SK-MEL-5 (cell line): Measurements from ENCODE around the gene IRAK3. TPM values are rescaled to one million over a fixed set of nuclear protein-coding genes. Genes with fewer than 3 reads are reported as not detected.

ENCODE experiments used
- total RNA-seq: library from RNA; depleted of rRNA; stranded (reverse); fragments of >200 nt; shearing (Covaris generic); gene quantifications from 2 replicates; pipeline ENCODE4 v1.2.3, GENCODE V29; 2014; rRNA removed

Gene IRAK3
- total RNA-seq, 1 experiment from 2014 or later: not detected

Other genes starting within 250 kb of the IRAK3 start
- 43.1 and 47.3 TPM in 2 replicates for gene LLPH, start 58.5 kb upstream of the IRAK3 start, total RNA-seq
- gene TMBIM4, start 19.2 kb upstream of the IRAK3 start, total RNA-seq: 199 and 204 TPM in 2 replicates
- 3.9 and 4.5 TPM in 2 replicates for gene HELB, start 113.3 kb downstream of the IRAK3 start, total RNA-seq